ENCODE measurements around the gene RASGEF1B.
A peak's percentile ranks its signal among the peaks of the same experiment; 100 is the strongest.
"Not testable (repeated sequence)": the region's sequence is repeated elsewhere in the genome, so short reads cannot be mapped to it uniquely, and the experiment has no call there.

RASGEF1B gene

DNA sequence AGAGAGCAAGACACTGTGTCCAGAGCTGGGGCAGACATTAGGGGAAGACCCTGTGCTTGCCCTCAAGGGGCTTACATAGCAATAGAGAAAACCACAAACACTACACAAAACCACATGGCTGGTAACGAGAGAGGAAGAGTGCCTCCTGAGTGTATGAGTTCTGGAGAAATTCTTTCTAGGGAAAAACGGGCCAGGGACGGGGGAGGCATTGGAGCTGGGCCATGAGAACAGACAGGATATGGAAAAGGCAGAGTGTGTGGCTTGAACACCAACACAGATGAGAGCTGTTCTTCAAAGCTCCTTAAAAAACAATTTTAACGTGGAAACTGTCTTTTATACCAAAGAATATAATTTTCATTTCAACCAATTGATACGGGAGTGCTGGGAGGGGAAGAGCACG is 42.7 kb downstream of the RASGEF1B start:
- DNase-seq (ENCODE audit: low spot score) = no peak

DNA sequence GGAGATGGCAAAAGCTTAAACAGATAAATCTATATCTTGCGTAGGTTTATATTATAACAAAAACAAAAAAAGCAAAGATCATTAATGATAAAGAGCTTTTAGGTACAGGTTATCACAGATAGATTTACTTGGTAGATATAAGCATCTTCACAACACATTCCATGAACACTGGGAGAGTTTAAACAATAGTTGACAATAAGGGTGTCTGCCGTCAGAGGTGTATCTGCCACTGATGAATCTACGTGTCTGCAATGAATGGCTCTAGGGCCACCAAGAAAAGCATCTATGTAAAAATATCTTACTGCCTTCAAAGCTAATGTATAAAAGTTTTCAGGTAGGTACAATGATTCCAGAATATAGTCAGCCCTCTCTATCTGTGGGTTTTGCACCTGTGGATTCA is 43.7 kb downstream of the RASGEF1B start:
- DNase-seq (ENCODE audit: low spot score) = no peak

DNA sequence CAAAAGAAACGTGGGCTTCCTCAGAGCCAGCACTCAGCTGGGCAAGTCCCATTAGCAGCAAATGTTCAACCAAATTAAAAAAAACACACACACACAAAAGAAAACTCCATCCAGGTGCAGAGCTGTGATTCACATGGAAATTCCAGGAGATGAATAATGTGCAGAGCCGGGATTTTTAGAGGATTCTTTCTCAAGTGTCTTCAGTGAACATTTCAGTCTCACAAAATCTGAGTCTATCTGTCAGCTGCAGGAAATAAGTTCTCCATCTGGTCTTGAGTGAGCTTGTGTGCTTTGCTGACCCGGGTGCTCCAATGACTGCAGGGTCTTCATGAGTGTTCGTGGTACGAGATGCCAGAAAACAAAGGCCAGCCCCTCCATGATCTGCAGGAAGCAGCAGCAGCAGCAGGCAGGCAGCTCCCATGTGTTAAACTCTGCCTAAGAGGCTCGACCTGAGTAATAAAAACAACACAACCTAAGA is 44.3 kb downstream of the RASGEF1B start:
- DNase-seq (ENCODE audit: low spot score) = no peak

DNA sequence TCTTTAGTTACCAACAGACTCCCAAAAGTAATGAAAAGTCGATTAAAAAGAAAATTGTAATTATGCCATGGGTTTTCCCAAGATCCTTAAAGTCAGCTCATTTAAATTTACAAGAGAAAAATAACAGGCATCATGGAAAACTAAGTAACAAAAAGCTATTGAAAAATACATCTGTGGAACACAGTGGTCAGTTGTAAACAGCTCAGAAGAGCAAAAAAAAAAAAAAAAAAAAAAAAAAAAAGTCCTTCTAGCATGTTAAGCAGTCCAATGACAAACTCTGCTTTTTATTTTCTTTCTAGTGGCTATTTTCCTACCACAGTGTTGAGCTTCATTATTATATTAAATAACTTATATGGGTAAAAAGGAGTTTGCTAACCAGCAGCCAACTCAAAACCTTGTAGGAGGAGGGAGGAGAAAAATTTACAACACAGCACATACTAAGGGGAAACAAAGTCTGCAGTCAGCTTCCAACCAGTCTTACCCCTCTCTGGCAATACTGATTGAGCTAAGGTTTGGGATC is 44.9 kb downstream of the RASGEF1B start:
- DNase-seq (ENCODE audit: low spot score) = no peak

DNA sequence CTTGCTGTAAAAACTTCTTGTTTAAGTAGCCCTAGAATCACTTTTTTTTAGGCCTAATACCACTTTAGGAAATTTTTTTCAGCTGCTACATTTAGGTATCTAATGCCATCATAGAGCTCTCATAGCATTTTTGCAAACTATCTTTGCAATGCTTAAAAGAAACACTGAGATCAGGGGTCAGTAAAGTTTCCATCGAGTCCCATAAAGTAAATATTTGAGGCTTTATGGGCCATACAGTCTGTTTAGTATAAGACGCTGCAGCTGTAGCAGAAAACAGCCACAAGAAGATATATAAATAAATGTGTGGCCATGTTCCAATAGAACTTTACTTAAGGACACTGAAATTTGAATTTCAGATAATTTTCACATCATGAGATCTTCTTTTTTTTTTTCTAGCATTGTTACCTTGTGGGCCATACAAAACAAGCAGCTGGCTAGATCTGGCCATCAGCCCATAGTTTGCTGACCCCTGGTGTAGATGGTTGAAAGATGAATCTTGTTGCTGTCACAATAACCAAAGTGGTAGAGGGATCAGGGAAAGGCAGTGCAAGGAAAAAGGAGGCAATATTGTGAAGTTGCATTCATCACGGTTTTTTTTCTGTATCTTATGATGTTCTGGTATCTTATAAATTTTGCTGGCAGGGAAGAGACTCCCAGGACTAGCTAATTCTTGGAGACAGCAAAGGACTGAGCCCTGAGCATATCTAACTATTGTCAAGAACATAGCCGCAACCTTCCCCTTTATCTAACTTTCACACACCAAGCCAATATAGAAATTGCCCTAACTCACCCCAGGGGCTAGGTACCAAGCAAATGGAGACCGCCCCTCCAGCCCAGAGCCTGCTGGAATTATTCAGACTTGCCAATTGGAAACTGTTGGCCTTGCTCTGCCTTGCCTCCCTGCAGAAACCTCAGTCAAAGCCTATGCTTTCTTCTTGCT is 46.6 kb downstream of the RASGEF1B start:
- no peak for DNase-seq (ENCODE audit: low spot score)

DNA sequence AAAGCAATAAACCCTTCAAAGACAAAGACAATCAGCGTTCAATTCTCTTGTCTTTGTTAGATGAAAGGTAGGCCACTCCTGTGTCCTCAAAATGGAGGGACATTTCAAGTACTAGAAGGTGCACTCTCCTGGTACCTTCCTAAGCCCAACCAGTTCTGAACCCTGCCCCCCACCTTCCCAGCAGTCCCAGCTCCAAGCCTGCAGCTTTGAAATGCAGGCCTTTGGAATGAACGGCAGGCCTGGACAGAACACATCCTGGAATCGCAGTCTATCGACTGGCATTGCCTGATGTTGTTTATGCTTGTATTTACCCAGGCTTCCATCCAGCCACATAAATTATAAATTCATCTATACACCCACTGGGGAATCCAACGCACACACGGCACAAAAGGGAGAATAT is 47.4 kb downstream of the RASGEF1B start:
- DNase-seq (ENCODE audit: low spot score) = no peak

DNA sequence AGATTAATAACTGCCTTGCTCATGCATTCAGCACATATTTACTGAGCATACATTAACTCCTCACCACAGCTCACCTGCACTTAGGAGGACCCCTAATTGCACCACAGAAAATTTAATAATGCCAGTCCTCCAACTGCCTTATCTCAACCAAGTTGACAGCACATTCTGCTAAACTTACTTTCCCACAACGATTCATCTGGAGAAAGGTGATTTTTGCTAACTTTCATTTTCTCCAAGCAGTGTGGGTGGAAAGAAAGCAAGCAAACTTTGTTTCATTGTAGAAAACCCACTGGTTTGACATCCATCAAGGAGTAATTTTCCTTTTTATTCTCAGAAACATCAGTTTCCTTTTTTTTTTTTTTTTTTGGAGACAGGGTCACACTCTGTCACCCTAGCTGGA is 49.1 kb downstream of the RASGEF1B start:
- DNase-seq (ENCODE audit: low spot score) = no peak

DNA sequence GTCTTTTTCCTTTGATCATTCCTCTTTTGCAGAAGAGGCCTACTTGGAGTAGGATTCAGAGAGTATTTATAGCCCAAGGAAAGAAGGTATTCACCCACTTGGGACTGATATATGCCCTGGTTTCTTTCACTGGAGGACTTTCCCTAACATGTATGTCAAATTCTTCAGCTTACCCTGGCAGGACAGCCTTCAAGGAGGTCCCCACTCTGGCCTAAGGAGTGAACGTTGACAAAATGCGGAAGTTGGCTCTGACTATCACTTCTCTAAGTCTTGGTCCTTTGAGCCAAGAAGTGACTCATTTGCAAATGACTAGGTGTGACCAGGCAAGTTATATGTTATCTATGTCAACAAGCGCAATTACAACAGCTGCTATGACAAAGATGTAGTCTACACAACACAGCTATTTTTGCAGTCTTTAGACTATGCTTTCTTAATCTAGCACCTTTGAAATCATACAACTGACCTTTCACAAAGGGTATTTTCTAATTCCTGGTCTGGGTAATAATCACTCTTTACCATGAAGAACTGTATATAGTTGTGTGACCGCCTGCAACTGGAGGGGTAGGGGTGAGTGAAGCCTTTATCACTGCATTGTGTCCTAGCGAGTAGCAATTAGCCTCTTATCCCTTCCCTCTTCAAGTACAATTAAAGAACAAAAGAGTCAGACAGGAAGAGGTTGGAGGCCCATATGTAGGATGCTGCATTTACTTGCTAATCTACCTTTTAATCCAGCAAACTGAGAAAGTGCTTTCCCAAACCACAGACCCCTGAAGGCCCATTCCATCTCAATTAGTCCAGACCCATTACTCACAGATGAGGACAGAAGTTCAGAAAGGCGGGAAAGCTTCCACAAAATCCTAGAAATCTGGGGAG is 50.1 kb downstream of the RASGEF1B start:
- no peak for DNase-seq (ENCODE audit: low spot score)

DNA sequence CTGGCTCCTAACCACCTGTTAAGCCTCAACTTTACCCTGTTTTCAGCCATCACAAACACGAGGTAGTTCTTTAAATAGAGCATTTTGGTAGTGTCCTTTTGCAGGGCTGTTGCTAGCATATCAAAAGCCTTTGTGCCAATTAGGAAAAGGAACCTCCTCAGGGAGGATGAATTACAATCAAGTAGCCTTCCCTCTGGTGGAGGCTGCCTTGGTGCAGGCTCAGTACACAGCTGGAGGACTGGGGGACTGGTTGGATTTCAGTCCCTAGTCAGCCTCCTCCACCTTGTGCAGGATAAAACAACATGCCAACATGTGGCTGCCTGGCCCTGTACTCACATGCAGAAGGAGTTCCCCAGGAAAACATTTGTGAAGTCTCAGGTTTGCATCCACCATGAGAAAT is 53.1 kb downstream of the RASGEF1B start:
- DNase-seq (ENCODE audit: low spot score) = no peak

DNA sequence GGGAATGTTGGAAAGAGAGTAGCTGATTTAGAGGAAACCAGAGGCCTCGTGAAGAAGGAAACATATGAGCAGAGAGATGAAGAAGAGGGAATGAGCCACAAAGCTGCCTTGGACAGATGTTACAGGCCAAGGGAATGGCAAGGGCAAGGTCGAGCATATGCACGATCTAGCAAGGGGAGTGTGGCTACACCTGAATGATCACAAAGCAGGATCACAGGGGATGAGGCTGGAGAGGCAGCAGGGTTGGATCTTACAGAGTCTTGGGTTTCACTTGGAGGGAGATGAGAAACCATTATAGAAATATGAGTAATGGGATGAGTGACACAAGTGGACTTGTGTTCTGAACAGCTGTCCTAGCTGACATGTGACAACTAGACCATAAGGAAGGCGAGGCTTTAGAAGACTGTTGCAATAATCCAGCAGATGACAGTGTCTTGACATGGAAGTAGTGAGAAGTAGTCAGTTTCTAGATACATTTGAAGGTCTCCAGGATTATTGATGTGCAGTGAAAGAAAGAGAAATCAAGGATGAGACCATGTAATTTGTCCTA is 58.7 kb downstream of the RASGEF1B start:
- DNase-seq (ENCODE audit: low spot score) = no peak

DNA sequence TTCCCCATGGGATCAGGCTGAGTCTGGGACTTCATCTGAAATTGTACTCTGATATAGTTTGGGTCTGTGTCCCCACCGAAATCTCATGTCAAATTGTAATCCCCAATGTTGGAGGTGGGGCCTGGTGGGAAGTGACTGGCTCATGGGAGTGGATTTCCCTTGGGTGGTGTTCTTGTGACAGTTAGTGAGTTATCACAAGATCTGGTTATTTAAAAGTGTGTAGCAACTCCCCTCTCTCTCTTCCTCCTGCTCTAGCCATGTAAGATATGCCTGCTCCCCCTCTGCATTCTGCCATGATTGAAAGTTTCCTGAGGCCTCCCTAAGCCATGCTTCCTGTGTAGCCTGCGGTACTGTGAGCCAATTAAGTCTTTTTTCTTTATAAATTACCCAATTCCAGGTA is 61.0 kb downstream of the RASGEF1B start:
- no peak for DNase-seq (ENCODE audit: low spot score)

DNA sequence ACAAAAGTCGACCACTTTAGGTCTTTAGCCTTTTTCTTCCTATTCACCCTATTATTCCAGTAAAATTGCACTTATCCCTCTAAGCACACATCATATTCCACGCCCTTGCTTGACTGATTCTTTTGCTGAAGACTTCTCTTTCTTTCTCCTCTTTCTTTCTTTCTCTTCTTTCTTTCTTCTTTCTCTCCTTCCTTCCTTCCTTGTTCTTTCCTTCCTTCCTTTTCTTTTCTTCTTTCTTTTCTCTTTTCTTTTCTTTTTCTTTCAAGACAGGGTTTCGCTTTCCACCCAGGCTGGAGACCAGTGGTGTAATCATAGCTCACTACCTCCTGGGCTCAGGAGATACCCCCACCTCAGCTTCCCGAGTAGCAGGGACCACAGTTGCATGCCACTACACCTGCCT is 61.9 kb downstream of the RASGEF1B start:
- no peak for DNase-seq (ENCODE audit: low spot score)

DNA sequence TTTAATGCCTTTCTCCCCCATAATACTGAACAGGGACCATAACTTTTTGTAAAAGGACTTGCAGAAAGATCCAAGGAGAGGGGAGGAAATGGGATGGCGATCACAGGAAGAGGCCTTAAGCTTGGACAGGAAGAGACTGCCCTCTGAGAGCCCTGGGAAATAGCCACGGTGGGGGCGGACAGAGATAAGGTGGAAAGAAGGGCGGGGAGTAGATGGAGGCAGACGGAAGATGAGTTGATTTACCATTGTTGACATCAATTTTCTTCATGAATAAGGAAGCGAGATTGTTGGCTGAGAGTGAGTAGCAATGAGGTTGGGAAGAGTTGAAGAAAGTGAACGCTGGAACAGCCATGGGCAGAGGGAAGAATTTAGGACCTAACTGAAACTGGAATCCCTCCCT is 63.4 kb downstream of the RASGEF1B start:
- no peak for DNase-seq (ENCODE audit: low spot score)

DNA sequence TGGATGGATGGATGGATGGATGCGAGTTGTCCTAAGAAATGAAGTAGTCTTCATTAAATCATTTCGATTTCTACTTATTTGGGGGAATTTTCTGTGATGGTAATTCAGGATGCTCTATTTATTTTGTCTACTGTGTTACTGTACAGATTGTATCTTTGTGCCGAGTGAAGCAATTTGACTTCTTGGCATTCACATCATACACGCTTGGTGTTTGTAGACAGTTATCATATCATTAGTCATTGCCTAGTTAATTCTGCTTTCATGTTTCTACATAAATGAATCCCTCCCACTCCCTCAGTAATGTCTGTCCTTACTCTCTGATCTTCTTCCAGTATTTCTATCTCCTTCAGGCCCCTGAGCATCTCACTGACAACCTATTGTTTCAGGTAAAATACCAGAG is 64.0 kb downstream of the RASGEF1B start:
- no peak for DNase-seq (ENCODE audit: low spot score)

DNA sequence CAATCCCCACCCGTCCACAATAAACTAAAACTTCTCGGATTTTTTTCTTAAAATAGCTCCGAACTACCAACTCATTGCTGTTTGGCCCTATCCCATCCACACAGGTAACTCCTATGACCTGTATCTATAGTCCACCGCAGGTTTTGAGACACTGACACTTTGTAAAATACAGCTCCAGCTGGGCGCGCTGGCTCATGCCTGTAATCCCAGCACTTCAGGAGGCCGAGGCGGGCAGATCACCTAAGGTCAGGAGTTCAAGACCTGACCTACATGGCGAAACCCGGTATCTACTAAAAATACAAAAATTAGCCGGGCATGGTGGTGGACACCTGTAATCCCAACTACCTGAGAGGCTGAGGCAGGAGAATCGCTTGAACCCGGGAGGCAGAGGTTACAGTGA is 65.2 kb downstream of the RASGEF1B start:
- not testable (repeated sequence) for DNase-seq (ENCODE audit: low spot score)

DNA sequence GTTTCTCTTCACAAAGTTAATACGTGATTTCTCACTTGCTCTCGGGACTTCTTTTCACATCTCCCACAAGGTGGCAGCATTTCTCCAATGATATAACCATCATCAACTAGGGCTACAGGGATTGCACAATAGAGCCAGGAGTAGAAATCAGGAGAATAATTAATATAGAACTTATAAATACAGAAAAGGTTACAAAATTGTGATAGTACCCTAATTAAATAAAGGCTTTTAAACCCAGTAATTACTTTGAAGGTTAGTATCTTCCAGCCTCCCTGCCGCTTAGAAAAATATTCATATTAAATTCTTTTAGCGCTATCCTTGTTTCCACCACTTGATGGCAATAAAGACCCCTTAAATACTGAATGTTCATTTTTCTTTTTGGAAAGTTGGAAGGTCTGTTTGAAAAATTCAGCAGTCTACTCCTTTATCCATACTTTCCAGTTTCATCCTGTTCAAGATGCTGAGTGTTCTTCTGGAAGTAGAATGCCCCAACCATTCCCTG is 65.8 kb downstream of the RASGEF1B start:
- DNase-seq (ENCODE audit: low spot score) = peak; percentile 58

DNA sequence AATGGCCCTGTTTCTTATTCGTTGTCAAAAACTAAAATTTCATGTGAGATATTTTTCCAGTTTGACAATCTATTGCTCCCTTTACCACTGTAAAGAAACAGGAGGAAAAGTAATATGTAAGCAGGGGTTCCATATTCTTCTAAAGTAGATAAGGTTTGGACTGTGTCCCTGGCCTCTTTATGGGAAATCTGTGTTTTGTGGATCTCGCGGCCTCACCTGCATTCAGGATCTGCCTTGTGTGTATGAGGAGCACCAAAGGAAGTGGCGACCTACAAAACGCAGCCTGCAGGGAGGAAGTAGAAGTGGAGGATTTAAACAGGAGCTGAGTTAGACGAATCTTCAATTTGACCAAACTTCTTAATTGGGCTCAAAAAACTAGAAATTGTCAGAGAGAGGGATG is 67.0 kb downstream of the RASGEF1B start:
- DNase-seq (ENCODE audit: low spot score) = no peak

DNA sequence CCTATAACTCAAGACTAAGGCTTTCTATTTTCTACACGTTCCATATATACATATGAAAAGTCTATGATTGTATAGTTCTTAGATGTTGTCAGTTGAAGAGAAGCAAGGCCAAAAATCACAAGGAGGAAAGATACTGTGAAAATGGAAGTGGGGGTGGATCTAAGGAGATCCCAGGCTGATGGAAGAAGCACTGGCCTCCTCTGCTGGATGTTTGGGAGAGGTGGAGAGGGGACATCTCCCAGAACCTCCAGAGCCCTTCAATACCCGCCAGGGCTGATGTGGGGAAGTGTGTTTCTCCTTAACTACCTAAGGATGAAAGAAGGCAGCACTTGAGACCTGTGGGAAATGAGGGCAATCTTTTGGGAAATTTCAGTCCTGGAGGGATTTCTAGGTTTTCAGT is 67.4 kb downstream of the RASGEF1B start:
- no peak for DNase-seq (ENCODE audit: low spot score)

DNA sequence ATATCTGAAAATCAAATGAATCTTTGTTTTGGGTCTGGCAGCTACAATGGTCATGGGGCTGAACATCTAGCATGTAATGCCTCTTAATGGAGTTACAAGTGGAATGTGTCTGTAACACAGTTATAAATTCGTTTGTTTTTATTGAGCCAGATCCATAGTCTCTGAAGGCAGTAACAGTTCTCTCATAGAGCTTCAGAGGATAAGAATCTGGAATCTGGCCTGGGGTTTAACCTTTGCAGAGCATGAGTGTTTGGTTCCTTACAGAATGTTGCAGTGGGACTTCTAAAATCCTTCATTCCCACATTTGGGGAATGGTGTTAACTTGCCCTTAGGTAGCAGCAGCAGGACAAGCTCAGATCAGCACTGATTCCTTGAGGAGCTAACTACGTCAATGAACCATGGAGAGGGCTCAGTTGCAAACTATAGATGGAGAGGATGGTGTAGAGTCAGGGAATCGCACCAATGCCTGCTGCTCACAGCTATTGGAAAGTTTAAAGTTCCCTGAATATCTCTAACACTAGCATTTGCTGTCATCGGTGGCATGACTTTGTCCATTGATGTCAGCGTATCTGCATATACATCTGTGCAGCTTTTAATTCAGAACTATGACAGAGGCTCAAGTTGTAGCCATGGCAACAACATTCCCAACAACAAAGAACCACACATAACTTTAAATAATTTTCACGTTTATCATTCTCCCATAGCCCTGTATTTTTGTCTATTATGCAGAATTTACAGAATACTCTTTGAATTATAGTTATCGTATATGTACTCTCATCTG is 72.2 kb downstream of the RASGEF1B start:
- no peak for DNase-seq (ENCODE audit: low spot score)

DNA sequence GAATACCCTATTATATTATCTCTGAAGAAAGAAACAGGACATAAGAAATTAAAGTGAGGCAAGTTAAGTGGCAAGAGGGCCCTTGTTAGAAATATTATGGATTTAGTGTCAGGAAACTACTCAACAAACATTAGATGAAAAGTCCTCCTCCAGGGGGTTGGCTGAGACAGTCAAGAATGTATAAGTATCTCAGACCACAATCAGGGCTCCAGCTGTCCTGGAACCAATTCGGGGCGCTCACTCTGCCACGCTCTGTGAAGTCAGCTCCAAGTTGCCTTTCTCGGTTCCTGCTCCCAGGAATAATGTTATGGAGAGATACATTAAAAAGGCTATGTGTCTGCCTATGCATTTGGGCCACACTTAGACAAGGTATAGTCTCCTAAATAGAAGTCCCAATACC is 73.3 kb downstream of the RASGEF1B start:
- DNase-seq (ENCODE audit: low spot score) = no peak

DNA sequence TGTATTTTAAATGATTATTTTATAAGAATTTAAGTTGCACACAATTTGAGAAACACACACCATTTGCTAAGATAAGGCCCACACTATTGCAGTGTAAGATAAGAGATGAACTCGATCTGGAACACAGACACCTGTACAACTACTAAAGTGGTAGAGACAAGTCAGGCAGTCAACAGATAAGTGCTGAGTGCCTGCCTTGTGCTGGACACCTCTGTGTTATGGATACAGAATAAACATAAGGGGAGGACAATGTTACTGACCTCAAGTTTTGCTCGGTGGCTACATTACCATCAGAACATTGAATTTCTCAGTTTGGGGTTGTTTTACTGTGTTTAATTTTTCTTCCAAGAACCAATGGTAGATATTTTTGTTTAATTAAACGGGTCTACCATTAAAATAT is 74.1 kb downstream of the RASGEF1B start:
- DNase-seq (ENCODE audit: low spot score) = no peak

Data from CD4-positive, alpha-beta T cell treated with Interleukin-6 at 100 ng/mL for 8 hours (primary cell).